ENCODE results near the gene VAT1L.

The VAT1L gene

GRCh38 chr16:77807021-77807420, 18.7 kb downstream of the VAT1L start:
- no peaks in the 10 kb centered on the region for H3K36me3 ChIP-seq
- no peaks in the 10 kb centered on the region for H3K27me3 ChIP-seq
- H3K4me1 ChIP-seq, result no peaks in the 10 kb centered on the region
- no peaks in the 10 kb centered on the region for H3K9me3 ChIP-seq
- no peak for TF ChIP-seq CTCF (IDR thresholded peaks at IDR 0.05; ENCODE audit: low read depth, low read length)
- H3K4me3 ChIP-seq (ENCODE audit: low read depth, low read length), result no peak overlapping the region
- no peak for DNase-seq

DNA sequence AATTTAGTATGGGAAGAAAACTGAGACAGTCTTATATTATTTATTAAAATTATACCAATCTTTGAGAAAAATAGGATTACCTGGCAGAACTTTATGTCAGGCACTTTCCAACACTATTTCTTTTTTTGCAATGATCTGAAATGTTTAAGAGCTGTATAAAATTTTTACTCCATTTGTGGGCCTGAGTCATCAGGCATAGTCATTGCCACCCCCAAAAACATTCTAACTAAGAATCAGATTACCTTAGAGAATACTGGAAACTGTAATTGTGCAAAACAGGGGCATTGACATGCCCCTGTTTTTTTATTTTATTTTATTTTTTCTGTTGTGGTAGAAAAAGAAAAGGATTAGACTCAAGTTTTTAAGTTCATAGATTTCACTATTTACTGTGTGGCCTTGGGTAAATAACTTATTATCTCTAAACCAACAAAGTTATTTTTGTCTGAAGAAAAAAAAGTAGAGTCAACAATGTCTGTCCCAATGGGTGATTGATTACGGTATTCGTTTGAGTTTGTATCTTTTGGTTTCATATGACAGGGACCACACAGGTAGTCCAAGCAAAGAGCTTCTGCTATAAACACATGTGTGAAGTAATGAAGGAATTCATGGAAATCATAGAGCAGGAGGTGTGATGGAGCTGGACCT, 24.6 kb downstream of the VAT1L start:
- Histone ChIP-seq H3K9me3 (no peaks in the 10 kb centered on the region), H3K36me3 (no peaks in the 10 kb centered on the region)
- no peak for DNase-seq

DNA sequence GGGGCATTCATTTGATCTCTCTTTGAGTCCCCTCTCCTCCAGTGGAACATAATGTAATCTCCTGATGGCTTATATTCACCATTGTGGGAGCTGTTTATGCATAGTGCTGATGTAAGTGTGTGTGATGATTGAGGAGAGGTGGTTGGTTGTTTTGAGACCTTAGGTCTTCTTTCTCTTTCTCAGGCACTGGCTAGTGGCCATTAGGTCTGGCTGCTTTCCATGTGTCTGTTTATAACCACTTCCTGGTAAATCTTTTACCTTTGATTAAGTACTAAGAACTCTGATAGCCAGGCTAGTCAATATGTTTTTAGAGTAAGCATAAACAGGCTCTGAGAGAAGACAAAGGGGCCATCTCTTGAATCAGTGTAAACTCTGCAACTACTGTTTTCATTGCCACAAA, 27.9 kb downstream of the VAT1L start:
- H3K9me3 ChIP-seq, result no peaks in the 10 kb centered on the region
- no peak overlapping the region for H3K4me3 ChIP-seq (ENCODE audit: low read depth, low read length)
- no peaks in the 10 kb centered on the region for H3K4me1 ChIP-seq
- no peaks in the 10 kb centered on the region for H3K36me3 ChIP-seq
- no peak for TF ChIP-seq CTCF (IDR thresholded peaks at IDR 0.05; ENCODE audit: low read depth, low read length)
- DNase-seq, result no peak
- H3K27me3 ChIP-seq, result no peaks in the 10 kb centered on the region

More for the DNA sequence above, 24.6 kb downstream of the VAT1L start:
- TF ChIP-seq CTCF (IDR thresholded peaks at IDR 0.05; ENCODE audit: low read depth, low read length), result no peak
- no peaks in the 10 kb centered on the region for H3K4me1 ChIP-seq
- no peak overlapping the region for H3K4me3 ChIP-seq (ENCODE audit: low read depth, low read length)
- no peaks in the 10 kb centered on the region for H3K27me3 ChIP-seq

DNA sequence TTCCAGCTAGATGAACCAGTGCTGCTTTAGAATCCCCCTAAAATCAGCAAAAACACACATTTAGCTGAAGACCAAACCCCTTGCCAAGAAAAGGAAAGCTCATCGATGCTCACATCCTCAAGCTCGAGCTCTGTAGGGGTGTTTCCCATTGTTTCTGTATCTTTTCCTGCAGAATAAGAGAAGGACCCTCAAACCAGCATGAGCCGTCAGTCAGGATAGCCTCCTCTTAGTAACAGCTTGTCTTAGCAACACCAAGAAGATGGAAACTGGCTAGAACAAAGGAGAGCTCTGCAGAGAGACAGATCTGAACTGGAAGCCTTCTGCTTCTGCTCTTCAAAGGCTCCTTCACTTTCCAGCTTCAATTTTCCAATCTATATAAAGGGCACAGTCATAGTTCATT, 32.0 kb downstream of the VAT1L start:
- no peak for TF ChIP-seq CTCF (IDR thresholded peaks at IDR 0.05; ENCODE audit: low read depth, low read length)
- Histone ChIP-seq H3K27me3 (no peaks in the 10 kb centered on the region), H3K36me3 (no peaks in the 10 kb centered on the region), H3K4me1 (no peaks in the 10 kb centered on the region), H3K9me3 (no peaks in the 10 kb centered on the region), H3K4me3 (ENCODE audit: low read depth, low read length) (no peak overlapping the region)
- DNase-seq, result no peak

GRCh38 chr16:77822661-77823060, 34.3 kb downstream of the VAT1L start:
- H3K36me3 ChIP-seq, result no peaks in the 10 kb centered on the region
- H3K9me3 ChIP-seq, result no peaks in the 10 kb centered on the region
- no peak for TF ChIP-seq CTCF (IDR thresholded peaks at IDR 0.05; ENCODE audit: low read depth, low read length)
- H3K4me1 ChIP-seq, result no peaks in the 10 kb centered on the region
- H3K4me3 ChIP-seq (ENCODE audit: low read depth, low read length), result no peak overlapping the region
- DNase-seq, result no peak
- H3K27me3 ChIP-seq, result no peaks in the 10 kb centered on the region

- Histone ChIP-seq H3K4me3 (ENCODE audit: low read depth, low read length) (no peak overlapping the region), H3K9me3 (no peaks in the 10 kb centered on the region), H3K27me3 (no peaks in the 10 kb centered on the region), H3K36me3 (no peaks in the 10 kb centered on the region), H3K4me1 (no peaks in the 10 kb centered on the region)
- no peak for TF ChIP-seq CTCF (IDR thresholded peaks at IDR 0.05; ENCODE audit: low read depth, low read length)
- DNase-seq, result no peak
These were observed 34.7 kb downstream of the VAT1L start for GRCh38 chr16:77823067-77823466.

All from BE2C (cell line).